Endothelial cell of umbilical vein (primary cell): ENCODE data around the gene ZNRF1. TPM values are rescaled to one million over a fixed set of nuclear protein-coding genes. Genes with fewer than 3 reads are reported as not detected.

Experiments
- BruUV-seq: library from RNA; stranded (reverse); fragments of 400-500 nt; replicated peaks from 2 replicates; lab custom pipeline; 2021; lab: Mats Ljungman, UMichigan
- CTCF ChIA-PET: fragments of 300-600, 350-600 bp; sonication (Branson Sonifier 250); formaldehyde crosslinking; loops from one replicate; lab custom pipeline; 2021; ENCODE audit warnings: antibody characterized with exemption, inconsistent platforms; lab: Charles Lee
- POLR2A ChIA-PET: fragments of 300-600, 350-600 bp; sonication (Branson Sonifier 250); formaldehyde crosslinking; loops from one replicate; lab custom pipeline; 2021; ENCODE audit warnings: antibody characterized with exemption, inconsistent platforms; lab: Charles Lee
- DNase-seq: peaks from one replicate; pipeline ENCODE4 v3.0.0-alpha.2; 2011; ENCODE audit warnings: low read depth, low spot score
- FAIRE-seq: peaks from 2 replicates; lab custom pipeline; 2011; peaks lifted over from hg19 to GRCh38; lab: Jason Lieb, UNC
- H2AFZ ChIP-seq: 2 replicates; pipeline ENCODE4 v1.6.0; 2012; ENCODE audit warnings: low read depth, low read length, control low read depth, inconsistent platforms
- H3K27ac ChIP-seq: 2 replicates; pipeline ENCODE4 v1.5.1; 2011; ENCODE audit warnings: low read depth, mild to moderate bottlenecking, control low read depth, low read length, moderate library complexity; ENCODE audit not compliant: insufficient read depth
- H3K27me3 ChIP-seq, 2 experiments: 2 replicates each; pipeline versions ENCODE4 v1.6.0 to v1.6.1; 2011; ENCODE audit warnings: low read length in 2 of 2, mixed read lengths in 1 of 2; ENCODE audit not compliant: control insufficient read depth in 2 of 2, insufficient read depth in 2 of 2
- H3K36me3 ChIP-seq, 2 experiments: 2 replicates in 1 of 2; 3 replicates in 1 of 2; pipeline ENCODE4 v1.5.1; 2011; ENCODE audit warnings: low read length in 2 of 2, mild to moderate bottlenecking in 1 of 2, moderate library complexity in 1 of 2; ENCODE audit not compliant: control insufficient read depth in 2 of 2, insufficient read depth in 2 of 2; ENCODE audit errors: extremely low read depth in 1 of 2
- H3K4me1 ChIP-seq: 3 replicates; pipeline ENCODE4 v1.5.1; 2011; ENCODE audit warnings: mild to moderate bottlenecking, low read length; ENCODE audit not compliant: control insufficient read depth, insufficient read depth; ENCODE audit errors: extremely low read depth
- H3K4me2 ChIP-seq: 2 replicates; pipeline ENCODE4 v1.6.1; 2011; ENCODE audit warnings: low read length, control low read depth, mixed read lengths; ENCODE audit not compliant: insufficient read depth
- H3K4me3 ChIP-seq, 3 experiments: fragments of 200-600 bp in 1 of 3; sonication (generic), shearing (Covaris generic) in 1 of 3; replicated peaks in 1 of 3; 2 replicates each; pipeline ENCODE4 v1.5.1; 2011 to 2016; ENCODE audit warnings: control low read depth in 3 of 3, low read length in 3 of 3, mild to moderate bottlenecking in 2 of 3, inconsistent platforms in 1 of 3, low read depth in 1 of 3, moderate library complexity in 1 of 3; ENCODE audit not compliant: insufficient read depth in 1 of 3
- H3K79me2 ChIP-seq: 2 replicates; pipeline ENCODE4 v1.6.0; 2012; ENCODE audit warnings: low read length, inconsistent platforms; ENCODE audit not compliant: control insufficient read depth, insufficient read depth
- H3K9ac ChIP-seq: replicated peaks from 2 replicates; pipeline ENCODE3; 2011; ENCODE audit warnings: low read length, control low read depth; ENCODE audit not compliant: insufficient read depth; ENCODE audit errors: extremely low read depth
- H3K9me1 ChIP-seq: replicated peaks from 3 replicates; pipeline ENCODE4 v1.6.0; 2011; ENCODE audit warnings: mild to moderate bottlenecking, low read length; ENCODE audit not compliant: control insufficient read depth, insufficient read depth; ENCODE audit errors: extremely low read depth
- H3K9me3 ChIP-seq: replicated peaks from 2 replicates; pipeline ENCODE4 v1.5.1; 2012; ENCODE audit warnings: low read length, inconsistent platforms; ENCODE audit not compliant: control insufficient read depth, insufficient read depth
- H4K20me1 ChIP-seq: replicated peaks from 2 replicates; pipeline ENCODE3; 2011; ENCODE audit warnings: mild to moderate bottlenecking, low read length; ENCODE audit not compliant: control insufficient read depth, insufficient read depth; ENCODE audit errors: extremely low read depth
- EZH2 ChIP-seq: IDR thresholded peaks from 2 replicates; pipeline ENCODE4 v1.6.1; 2012; ENCODE audit warnings: borderline replicate concordance, low read depth, mild to moderate bottlenecking, moderate library complexity, low read length, inconsistent platforms; ENCODE audit not compliant: severe bottlenecking
- FOS ChIP-seq: IDR thresholded peaks from 2 replicates; pipeline ENCODE4 v1.6.1; 2011; ENCODE audit warnings: mild to moderate bottlenecking, low read length, moderate library complexity, borderline replicate concordance; ENCODE audit not compliant: insufficient read depth
- GATA2 ChIP-seq: IDR thresholded peaks from 2 replicates; pipeline ENCODE4 v1.7.0; 2011; ENCODE audit warnings: low read depth, mild to moderate bottlenecking, moderate library complexity, mixed read lengths, low read length; ENCODE audit not compliant: insufficient read length, insufficient read depth
- JUN ChIP-seq: IDR thresholded peaks from 2 replicates; pipeline ENCODE4 v1.6.1; 2011; ENCODE audit warnings: borderline replicate concordance, low read depth; ENCODE audit not compliant: insufficient read length, insufficient read depth
- MYC ChIP-seq: IDR thresholded peaks from one replicate; pipeline ENCODE4 v1.6.1; 2011; ENCODE audit warnings: mild to moderate bottlenecking, low read depth, low read length
- POLR2A ChIP-seq: IDR thresholded peaks from 2 replicates; pipeline ENCODE4 v1.6.1; 2012; ENCODE audit warnings: low read depth, mild to moderate bottlenecking, control low read depth, low read length
- POLR2AphosphoS5 ChIP-seq: IDR thresholded peaks from 2 replicates; pipeline ENCODE4 v1.6.1; 2012; ENCODE audit warnings: low read depth, mild to moderate bottlenecking, control low read depth, low read length, moderate library complexity; ENCODE audit not compliant: insufficient read depth
- dilution Hi-C: fragments of 300-500 bp; cut with MboI; formaldehyde crosslinking; loops from one replicate; pipeline ENCODE4 v1.15.0; 2019; ENCODE audit warnings: low sequenced_read_pairs; ENCODE audit not compliant: extremely low pct_ligation_motif_present
- intact Hi-C: fragments of 100-400 bp; cut with micrococcal nuclease; formaldehyde crosslinking; loops from one replicate; pipeline ENCODE4 v1.10.0; 2022
- polyA plus RNA-seq, 4 experiments: library from polyadenylated mRNA; depleted of rRNA in 3 of 4; stranded (reverse) in 3 of 4; unstranded in 1 of 4; fragments of >200 nt; gene quantifications; 2 replicates each; pipeline versions ENCODE4 v1.2.1 to v1.2.3, GENCODE V29; 2011 to 2012; ENCODE audit warnings: missing spikeins in 1 of 4
- total RNA-seq: library from RNA; stranded (reverse); gene quantifications from 2 replicates; pipeline ENCODE4 v1.2.3, GENCODE V29; 2021
- TF ChIP-seq, protein P1 (sequence below): IDR thresholded peaks from 2 replicates; pipeline ENCODE4 v1.6.1; 2011; ENCODE audit not compliant: insufficient read depth, insufficient read length
- TF ChIP-seq, protein P2 (sequence below), 2 donors: IDR thresholded peaks; 1 replicate in 1 of 2; 2 replicates in 1 of 2; pipeline ENCODE4 v1.5.1; 2011; ENCODE audit warnings: low read length in 2 of 2, mild to moderate bottlenecking in 2 of 2, moderate library complexity in 2 of 2, control low read depth in 1 of 2, inconsistent platforms in 1 of 2, low read depth in 1 of 2; ENCODE audit not compliant: insufficient read depth in 1 of 2; ENCODE audit errors: extremely low read depth in 1 of 2

Gene ZNRF1
- total and polyA plus RNA-seq, 2 donors (not counting 3 experiments of a cell fraction or from before 2014, with no cell fraction given) = 23.7 to 34.9 TPM

DNA sequence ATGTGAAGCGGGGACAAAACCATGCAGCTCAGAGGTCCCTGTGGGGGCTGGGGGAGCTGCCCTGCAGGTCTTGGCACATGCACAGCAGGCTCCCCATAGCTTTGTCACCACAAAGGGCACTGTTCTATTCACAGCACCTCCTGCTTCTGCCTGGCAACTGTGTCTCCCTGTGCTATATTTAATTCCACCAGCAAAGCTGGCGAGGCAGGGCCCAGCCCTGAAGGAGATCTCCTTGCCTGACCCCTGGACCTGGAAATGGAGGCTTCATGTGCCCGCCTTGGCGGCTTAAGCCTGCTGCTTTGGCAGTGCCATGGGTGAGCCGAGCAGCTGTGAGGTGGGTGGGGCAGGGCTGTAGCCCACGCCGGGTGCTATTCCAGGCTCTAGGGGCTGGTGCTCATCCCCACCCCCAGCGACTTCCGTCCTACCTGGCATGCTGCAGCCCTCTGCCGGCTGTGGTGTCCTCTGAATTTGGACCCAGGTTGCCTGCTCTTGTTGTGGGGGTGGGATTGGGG, 111.0 kb downstream of the ZNRF1 start:
- H3K4me3 ChIP-seq = no peak overlapping the region
- H3K4me1 ChIP-seq = peaks cover 19% of the 10 kb centered on the region
- DNase-seq = no peak
- no peak for TF ChIP-seq POLR2A
- TF ChIP-seq, protein P1, sequence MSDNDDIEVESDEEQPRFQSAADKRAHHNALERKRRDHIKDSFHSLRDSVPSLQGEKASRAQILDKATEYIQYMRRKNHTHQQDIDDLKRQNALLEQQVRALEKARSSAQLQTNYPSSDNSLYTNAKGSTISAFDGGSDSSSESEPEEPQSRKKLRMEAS = no peak
- no peak for TF ChIP-seq POLR2AphosphoS5
- TF ChIP-seq EZH2 = no peak
- TF ChIP-seq MYC = no peak
- TF ChIP-seq, protein P2, sequence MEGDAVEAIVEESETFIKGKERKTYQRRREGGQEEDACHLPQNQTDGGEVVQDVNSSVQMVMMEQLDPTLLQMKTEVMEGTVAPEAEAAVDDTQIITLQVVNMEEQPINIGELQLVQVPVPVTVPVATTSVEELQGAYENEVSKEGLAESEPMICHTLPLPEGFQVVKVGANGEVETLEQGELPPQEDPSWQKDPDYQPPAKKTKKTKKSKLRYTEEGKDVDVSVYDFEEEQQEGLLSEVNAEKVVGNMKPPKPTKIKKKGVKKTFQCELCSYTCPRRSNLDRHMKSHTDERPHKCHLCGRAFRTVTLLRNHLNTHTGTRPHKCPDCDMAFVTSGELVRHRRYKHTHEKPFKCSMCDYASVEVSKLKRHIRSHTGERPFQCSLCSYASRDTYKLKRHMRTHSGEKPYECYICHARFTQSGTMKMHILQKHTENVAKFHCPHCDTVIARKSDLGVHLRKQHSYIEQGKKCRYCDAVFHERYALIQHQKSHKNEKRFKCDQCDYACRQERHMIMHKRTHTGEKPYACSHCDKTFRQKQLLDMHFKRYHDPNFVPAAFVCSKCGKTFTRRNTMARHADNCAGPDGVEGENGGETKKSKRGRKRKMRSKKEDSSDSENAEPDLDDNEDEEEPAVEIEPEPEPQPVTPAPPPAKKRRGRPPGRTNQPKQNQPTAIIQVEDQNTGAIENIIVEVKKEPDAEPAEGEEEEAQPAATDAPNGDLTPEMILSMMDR (IDR thresholded peaks at IDR 0.05; ENCODE audit: extremely low read depth in 1 of 2, insufficient read depth in 1 of 2, low read depth in 1 of 2, low read length in 2 of 2) = no peak
- no peak for TF ChIP-seq GATA2
- no peak for TF ChIP-seq JUN
- TF ChIP-seq FOS = no peak
- H3K9me1 ChIP-seq = no peaks in the 10 kb centered on the region
- CTCF ChIA-PET = interaction anchor here (1.0 to 7.2 kb wide), 9 partner anchors 19 to 125 kb away, joined by 3 to 317 read pairs (median 6); partner anchors contain the start of genes WDR59 and ZNRF1
- no peaks in the 10 kb centered on the region for H4K20me1 ChIP-seq
- no peak overlapping the region for H2AFZ ChIP-seq
- dilution Hi-C loops (no loop called here), intact Hi-C loops (loop anchor here (2.0 kb wide), 1 partner anchor 35 kb away; no protein-coding TSS in a partner anchor)
- no peak for FAIRE-seq
- no peak overlapping the region for H3K9ac ChIP-seq
- no peaks in the 10 kb centered on the region for H3K79me2 ChIP-seq
- H3K9me3 ChIP-seq = no peaks in the 10 kb centered on the region
- H3K27me3 ChIP-seq = no peaks in the 10 kb centered on the region
- no peak overlapping the region for H3K4me2 ChIP-seq
- no TSS peak for BruUV-seq
- no peak overlapping the region for H3K27ac ChIP-seq
- POLR2A ChIA-PET = no interaction called here
- peaks cover 0 to 3% of the 10 kb centered on the region in 2 experiments for H3K36me3 ChIP-seq
